ENCODE measurements around the gene LNPK. TPM values are rescaled to one million over a fixed set of nuclear protein-coding genes. Genes with fewer than 3 reads are reported as not detected.

LNPK gene, protein sequence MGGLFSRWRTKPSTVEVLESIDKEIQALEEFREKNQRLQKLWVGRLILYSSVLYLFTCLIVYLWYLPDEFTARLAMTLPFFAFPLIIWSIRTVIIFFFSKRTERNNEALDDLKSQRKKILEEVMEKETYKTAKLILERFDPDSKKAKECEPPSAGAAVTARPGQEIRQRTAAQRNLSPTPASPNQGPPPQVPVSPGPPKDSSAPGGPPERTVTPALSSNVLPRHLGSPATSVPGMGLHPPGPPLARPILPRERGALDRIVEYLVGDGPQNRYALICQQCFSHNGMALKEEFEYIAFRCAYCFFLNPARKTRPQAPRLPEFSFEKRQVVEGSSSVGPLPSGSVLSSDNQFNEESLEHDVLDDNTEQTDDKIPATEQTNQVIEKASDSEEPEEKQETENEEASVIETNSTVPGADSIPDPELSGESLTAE
- total RNA-seq: 20.8 and 26.6 TPM in 2 replicates

DNA sequence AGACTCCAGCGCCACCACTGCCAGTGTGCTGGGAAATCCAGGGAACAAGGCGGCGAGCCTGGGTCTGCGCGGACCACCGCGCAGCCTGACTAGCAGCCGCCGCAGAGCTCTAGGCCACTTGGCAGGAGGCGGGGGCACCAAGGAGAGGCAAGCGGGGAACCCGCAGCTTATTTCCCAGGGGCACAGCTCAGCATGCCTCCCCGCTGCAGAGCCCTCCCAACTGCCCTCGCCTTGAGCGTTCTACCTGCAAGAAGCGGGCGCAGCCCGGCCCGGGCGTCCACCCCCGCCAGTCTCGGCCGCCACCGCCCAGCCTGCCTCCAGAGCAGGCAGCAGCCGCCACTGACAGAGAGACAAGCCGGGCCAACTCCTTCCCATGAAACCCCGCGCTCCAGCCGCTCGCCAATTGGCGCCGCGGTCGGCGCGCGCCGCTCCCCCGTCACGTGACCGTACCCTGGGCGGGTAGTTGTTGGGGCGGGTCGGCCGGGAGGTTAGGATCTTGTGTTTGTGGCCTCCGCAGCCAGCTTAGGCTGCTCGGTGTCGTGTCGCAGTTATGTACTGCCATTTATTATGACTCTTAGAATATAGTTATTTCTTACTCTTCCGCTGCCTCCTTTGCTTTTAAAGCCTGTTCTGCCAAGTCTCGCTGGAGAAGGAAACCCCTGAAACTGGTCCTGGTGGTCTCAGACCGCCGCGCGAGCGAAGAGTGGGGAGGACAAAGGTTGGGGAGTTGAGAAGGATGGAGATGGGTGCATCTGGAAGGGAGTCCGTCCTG, at the start of gene LNPK:
Gene LNPK (minus strand): TSS at position 352 of the 772 bp plus-strand sequence. CDS start 6,683 bp downstream, outside the sequence.

Other genes starting within 250 kb of the LNPK start
- gene EVX2, start 81.7 kb upstream of the LNPK start, total RNA-seq: not detected in 2 replicates
- gene HOXD13, start 90.5 kb upstream of the LNPK start, total RNA-seq: not detected in 2 replicates
- gene HOXD12, start 97.5 kb upstream of the LNPK start, total RNA-seq: not detected in 2 replicates
- gene HOXD11, start 105.0 kb upstream of the LNPK start, total RNA-seq: not detected in 2 replicates
- not detected in 2 replicates for gene HOXD10, start 114.5 kb upstream of the LNPK start, total RNA-seq
- not detected in 2 replicates for gene HOXD9, start 120.5 kb upstream of the LNPK start, total RNA-seq
- gene HOXD8, start 127.4 kb upstream of the LNPK start, total RNA-seq: not detected in 2 replicates
- gene HOXD4, start 149.3 kb upstream of the LNPK start, total RNA-seq: not detected in 2 replicates
- not detected in 2 replicates for gene HOXD3, start 155.0 kb upstream of the LNPK start, total RNA-seq
- gene HOXD1, start 186.4 kb upstream of the LNPK start, total RNA-seq: not detected in 2 replicates